ENCODE results near the gene CD6. TPM values are rescaled to one million over a fixed set of nuclear protein-coding genes. Genes with fewer than 3 reads are reported as not detected.
"Not testable (repeated sequence)": the region's sequence is repeated elsewhere in the genome, so short reads cannot be mapped to it uniquely, and the experiment has no call there.

CD6 gene
- total and polyA plus RNA-seq, 2 experiments from 2014 or later, result 4.2 TPM; not detected in 1

DNA sequence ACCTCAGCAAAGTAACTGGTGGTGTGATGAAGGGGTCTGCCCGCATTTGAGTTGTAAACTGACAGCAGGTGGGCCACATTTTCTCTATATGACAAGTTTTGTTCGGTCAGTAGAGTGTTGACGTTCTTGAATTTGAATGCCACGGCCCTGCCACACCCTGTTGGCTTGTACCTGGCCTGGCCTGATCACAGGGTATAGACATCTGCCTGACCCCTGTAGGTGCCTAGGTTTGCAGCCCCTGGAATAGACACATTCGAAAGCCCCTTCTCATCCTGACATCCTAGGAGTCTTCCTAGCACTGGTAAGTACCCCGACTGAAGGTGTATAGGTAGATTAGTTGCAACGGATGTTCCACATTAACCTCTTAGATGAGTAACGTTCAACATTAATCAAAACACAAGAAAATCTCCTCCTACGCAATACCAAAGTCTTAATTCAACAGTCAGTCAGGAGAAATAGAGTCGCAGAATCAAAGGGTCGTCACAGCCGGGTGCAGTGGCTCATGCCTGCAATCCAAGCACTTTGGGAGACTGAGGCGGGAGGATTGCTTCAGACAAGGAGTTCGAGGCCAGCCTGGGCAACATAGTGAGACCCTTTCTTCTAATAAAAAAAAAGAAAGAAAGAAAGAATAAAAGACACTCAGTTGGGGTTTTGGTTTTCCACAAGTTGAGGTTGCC lies 87.2 kb downstream of the CD6 start:
- TF ChIP-seq, protein P1, sequence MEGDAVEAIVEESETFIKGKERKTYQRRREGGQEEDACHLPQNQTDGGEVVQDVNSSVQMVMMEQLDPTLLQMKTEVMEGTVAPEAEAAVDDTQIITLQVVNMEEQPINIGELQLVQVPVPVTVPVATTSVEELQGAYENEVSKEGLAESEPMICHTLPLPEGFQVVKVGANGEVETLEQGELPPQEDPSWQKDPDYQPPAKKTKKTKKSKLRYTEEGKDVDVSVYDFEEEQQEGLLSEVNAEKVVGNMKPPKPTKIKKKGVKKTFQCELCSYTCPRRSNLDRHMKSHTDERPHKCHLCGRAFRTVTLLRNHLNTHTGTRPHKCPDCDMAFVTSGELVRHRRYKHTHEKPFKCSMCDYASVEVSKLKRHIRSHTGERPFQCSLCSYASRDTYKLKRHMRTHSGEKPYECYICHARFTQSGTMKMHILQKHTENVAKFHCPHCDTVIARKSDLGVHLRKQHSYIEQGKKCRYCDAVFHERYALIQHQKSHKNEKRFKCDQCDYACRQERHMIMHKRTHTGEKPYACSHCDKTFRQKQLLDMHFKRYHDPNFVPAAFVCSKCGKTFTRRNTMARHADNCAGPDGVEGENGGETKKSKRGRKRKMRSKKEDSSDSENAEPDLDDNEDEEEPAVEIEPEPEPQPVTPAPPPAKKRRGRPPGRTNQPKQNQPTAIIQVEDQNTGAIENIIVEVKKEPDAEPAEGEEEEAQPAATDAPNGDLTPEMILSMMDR (IDR thresholded peaks at IDR 0.05; ENCODE audit: low read depth, low read length), result no peak
- Histone ChIP-seq H3K27ac (no peak overlapping the region), H3K4me1 (ENCODE audit: low read depth) (no peaks in the 10 kb centered on the region), H3K27me3 (no peaks in the 10 kb centered on the region), H3K9me3 (ENCODE audit: low read depth) (no peaks in the 10 kb centered on the region), H3K36me3 (no peaks in the 10 kb centered on the region), H3K4me3 (no peak overlapping the region)
- no peak for DNase-seq (ENCODE audit: low read depth in 1 of 2, low spot score in 1 of 2)

DNA sequence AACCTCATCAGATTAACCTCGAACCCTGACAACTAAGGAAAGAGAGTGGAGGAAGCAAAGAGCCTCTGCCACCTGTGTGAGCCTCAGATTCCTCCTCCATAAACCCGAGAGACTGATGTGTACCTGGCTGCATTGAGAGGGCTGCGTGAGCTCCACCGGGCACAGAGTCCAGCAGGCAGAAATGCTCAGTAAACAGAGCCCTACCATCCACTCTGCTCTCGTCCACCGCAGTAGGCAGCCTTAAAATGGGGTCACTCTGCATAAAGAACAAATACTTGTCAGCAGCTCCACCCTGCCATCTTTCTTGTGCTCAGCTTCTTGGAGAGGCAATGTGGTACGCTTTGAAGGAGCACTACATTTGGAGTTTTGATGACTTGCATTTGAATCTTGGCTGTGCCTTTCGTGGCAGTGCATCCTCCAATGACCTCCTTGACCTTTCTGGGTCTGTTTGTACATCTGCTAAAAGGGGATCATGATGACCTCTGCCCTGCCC lies 87.8 kb downstream of the CD6 start:
- H3K27ac ChIP-seq, result no peak overlapping the region
- H3K9me3 ChIP-seq (ENCODE audit: low read depth), result no peaks in the 10 kb centered on the region
- no peak for DNase-seq (ENCODE audit: low read depth in 1 of 2, low spot score in 1 of 2)

DNA sequence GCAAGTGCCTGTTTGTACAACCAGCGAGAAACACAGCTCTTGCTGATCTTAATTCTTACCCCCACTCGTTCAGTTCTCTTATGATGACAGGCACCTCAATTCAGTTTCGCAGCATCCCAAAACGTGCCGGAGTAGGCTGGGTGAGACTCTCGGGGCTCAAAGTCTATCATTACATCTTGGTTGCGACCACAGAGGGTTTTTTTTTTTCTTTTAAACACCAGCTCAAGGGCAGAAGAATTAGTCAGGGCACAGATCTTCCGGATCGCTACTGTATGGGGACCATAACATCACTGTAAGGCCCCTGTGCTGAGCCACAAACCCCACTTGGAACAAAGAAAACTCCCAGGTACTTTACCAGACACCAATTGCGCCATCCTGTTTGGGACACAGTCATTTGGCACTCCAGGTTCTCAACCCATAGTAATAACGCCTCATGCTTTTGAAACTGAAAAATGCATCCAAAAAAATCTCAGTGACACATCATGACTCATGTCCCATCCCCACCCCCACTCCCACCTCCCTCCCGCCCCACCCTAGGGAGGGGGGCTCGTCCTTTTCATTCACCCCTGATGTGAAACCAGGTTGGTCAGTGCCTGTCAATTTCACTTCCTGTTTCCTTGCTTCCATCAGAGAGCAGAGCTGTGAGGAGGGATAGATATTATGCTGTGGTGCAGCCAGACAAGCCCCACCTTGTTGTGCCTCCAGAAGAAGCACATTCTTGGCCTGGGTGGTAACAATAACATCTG lies 89.8 kb downstream of the CD6 start:
- TF ChIP-seq, protein P1 (IDR thresholded peaks at IDR 0.05; ENCODE audit: low read depth, low read length), result no peak
- peak in 1 of 2 donors; percentile 6 for DNase-seq (ENCODE audit: low read depth in 1 of 2, low spot score in 1 of 2)
- Histone ChIP-seq H3K27ac (no peak overlapping the region), H3K4me1 (ENCODE audit: low read depth) (no peaks in the 10 kb centered on the region), H3K36me3 (no peaks in the 10 kb centered on the region), H3K9me3 (ENCODE audit: low read depth) (no peaks in the 10 kb centered on the region), H3K27me3 (no peaks in the 10 kb centered on the region), H3K4me3 (no peak overlapping the region)

More for the DNA sequence above, 87.8 kb downstream of the CD6 start:
- Histone ChIP-seq H3K27me3 (no peaks in the 10 kb centered on the region), H3K4me1 (ENCODE audit: low read depth) (no peaks in the 10 kb centered on the region), H3K36me3 (no peaks in the 10 kb centered on the region), H3K4me3 (no peak overlapping the region)
- TF ChIP-seq, protein P1 (IDR thresholded peaks at IDR 0.05; ENCODE audit: low read depth, low read length), result no peak

DNA sequence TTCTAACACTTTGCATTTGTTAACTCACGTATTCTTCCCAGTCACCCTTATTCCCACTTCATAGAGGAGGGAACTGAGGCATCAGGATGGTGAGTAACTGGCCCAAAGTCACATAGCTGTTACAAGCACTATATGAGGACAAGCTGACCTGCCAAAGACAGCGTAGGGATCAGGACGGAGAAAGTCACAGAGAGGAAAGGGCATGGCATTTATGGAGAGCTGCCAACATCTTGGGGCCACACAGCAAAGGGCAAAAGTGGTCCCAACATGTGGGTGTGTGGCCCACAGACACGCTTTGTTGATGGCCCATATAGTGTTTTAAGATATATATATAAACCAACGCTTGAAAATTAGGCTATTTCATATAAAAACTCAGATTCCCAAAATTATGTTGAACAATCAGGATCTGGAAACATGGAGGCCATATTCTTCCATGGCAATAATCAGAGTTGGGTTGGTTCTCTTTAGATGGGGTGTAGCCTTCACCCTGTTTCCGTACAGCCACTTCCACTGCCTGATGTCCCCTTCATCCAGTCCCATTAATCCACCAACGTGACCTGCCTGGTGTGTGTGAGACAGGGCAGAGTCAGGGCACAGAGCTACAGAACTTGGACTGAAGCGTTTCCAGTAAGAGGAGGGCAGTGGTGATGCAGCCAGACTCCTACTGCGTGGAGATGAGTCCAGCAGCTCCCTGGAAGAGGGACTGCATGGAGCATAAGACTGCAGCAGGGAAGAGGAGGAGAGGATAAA lies 90.9 kb downstream of the CD6 start:
- no peak for DNase-seq (ENCODE audit: low read depth in 1 of 2, low spot score in 1 of 2)
- no peaks in the 10 kb centered on the region for H3K9me3 ChIP-seq (ENCODE audit: low read depth)
- no peak overlapping the region for H3K27ac ChIP-seq

DNA sequence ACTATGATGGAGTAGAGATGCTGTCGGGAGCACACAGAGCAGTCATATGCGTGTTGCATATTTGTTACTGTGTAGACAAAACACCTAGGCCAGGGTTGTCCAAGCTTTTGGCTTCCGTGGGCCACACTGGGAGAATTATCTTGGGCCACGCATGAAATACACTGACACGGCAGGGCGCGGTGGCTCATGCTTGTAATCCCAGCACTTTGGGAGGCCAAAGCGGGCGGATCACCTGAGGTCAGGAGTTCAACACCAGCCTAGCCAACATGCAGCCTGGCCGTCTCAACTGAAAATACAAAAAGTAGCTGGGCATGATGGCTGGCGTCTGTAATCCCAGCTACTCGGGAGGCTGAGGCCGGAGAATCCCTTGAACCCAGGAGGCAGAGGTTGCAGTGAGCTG lies 93.8 kb downstream of the CD6 start:
- H3K27ac ChIP-seq; H3K9me3 ChIP-seq (ENCODE audit: low read depth); H3K4me1 ChIP-seq (ENCODE audit: low read depth); H3K36me3 ChIP-seq; H3K27me3 ChIP-seq; DNase-seq (ENCODE audit: low read depth in 1 of 2, low spot score in 1 of 2); H3K4me3 ChIP-seq: not testable (repeated sequence)

More for the DNA sequence above, 90.9 kb downstream of the CD6 start:
- Histone ChIP-seq H3K27me3 (no peaks in the 10 kb centered on the region), H3K36me3 (no peaks in the 10 kb centered on the region), H3K4me1 (ENCODE audit: low read depth) (no peaks in the 10 kb centered on the region), H3K4me3 (no peak overlapping the region)
- TF ChIP-seq, protein P1 (IDR thresholded peaks at IDR 0.05; ENCODE audit: low read depth, low read length), result no peak
